ENCODE measurements around the gene FGF7.
A peak's percentile ranks its signal among the peaks of the same experiment; 100 is the strongest.
"Not testable (repeated sequence)": the region's sequence is repeated elsewhere in the genome, so short reads cannot be mapped to it uniquely, and the experiment has no call there.

Gene FGF7

DNA sequence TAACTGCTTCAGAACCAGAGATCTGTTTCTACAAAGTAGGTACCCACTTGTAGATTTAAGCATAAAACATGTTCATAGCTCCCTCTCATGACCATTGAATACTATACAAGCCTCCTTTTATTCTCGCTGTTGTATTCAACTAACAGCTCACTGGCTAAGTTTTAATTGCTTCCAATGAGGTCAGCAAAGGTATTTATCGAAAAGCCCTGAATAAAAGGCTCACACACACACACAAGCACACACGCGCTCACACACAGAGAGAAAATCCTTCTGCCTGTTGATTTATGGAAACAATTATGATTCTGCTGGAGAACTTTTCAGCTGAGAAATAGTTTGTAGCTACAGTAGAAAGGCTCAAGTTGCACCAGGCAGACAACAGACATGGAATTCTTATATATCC lies at the start of gene FGF7:
FGF7 (plus strand) TSS at position 222 of the 400 bp plus-strand sequence. CDS start 1,056 bp downstream, outside the sequence.
- no peak for DNase-seq

GRCh38 chr15:49379996-49380395 lies 43.0 kb upstream of the FGF7 start:
- no peak for DNase-seq

GRCh38 chr15:49380912-49381311 lies 42.1 kb upstream of the FGF7 start:
- no peak for DNase-seq

DNA sequence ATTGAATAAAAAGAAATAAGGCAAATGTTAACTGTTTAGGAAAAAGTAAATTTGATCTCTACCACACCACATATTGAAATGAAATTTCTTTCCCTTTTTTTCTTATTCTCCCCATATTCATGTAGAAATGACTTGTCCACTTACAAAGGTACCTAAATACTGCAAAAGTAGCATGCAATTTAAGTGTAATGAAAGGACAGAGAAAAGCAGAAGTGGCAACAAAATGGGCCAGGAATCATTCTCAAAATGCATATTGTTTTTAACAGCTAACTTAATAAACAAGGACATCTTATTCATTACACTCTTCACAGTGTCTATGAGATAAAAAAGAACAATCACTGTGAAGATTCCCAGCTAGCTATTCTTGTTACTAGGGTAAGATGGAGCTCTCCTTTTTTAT lies 40.6 kb upstream of the FGF7 start:
- DNase-seq: no peak

DNA sequence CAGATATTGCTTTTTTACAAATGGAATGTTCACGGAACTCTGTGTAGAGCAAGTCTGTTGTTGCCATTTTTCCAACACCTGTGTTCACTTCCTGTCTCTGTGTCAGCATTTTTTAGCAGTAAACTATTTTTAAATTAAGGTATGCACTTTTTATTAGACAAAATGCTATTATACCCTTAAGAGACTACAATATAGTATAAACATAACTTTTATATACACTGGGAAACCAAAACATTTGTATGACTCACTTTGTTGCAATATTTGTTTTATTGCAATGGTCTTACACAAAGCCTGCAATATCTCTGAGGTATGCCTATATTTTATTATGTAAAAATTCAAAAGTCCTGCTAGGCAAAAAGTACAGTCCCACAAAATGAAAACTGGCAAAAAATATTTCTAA lies 39.8 kb upstream of the FGF7 start:
- no peak for DNase-seq

DNA sequence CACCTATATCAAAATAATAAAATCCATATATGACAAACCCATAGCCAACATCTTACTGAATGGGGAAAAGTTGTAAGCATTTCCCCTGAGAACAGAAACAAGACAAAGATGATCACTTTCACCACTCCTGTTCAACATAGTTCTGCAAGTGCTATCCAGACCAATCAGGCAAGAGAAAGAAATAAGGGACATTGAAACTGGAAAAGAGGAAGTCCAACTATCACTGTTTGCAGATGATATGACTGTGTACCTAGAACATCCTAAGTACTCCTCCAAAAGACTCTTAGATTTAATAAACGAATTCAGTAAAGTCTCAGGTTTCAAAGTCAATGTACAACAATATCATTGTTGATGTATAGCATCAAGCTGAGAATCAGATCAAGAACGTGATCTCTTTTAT lies 35.6 kb upstream of the FGF7 start:
- no peak for DNase-seq

- DNase-seq: not testable (repeated sequence)
These were observed 20.3 kb upstream of the FGF7 start for GRCh38 chr15:49402515-49403296.

GRCh38 chr15:49406352-49407118 lies 16.5 kb upstream of the FGF7 start:
- no peak for DNase-seq

DNA sequence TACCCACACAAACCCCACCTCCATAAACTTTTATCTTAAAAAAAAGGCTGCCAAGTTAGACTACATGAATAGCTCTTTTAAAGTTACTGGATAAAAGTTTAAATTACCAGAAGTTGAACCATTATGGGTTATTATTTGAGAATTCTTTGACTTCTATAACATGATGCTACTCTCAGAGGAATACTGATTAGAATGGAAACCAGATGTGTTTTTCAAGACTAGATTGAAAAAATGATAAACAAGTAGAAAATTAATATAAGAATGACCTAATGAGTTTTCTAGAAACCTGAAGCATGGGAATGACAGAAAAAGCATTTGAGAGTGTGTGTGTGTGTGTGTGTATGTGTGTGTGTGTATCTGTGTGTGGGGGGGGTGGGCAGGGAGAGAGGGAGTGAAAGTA lies 12.4 kb upstream of the FGF7 start:
- no peak for DNase-seq

GRCh38 chr15:49412797-49413196 lies 10.2 kb upstream of the FGF7 start:
- DNase-seq: no peak

- DNase-seq: no peak
These were observed 7.9 kb upstream of the FGF7 start for GRCh38 chr15:49415149-49415548.

GRCh38 chr15:49415638-49416037 lies 7.4 kb upstream of the FGF7 start:
- no peak for DNase-seq

- no peak for DNase-seq
These were observed 4.2 kb upstream of the FGF7 start for GRCh38 chr15:49418811-49419210.

DNA sequence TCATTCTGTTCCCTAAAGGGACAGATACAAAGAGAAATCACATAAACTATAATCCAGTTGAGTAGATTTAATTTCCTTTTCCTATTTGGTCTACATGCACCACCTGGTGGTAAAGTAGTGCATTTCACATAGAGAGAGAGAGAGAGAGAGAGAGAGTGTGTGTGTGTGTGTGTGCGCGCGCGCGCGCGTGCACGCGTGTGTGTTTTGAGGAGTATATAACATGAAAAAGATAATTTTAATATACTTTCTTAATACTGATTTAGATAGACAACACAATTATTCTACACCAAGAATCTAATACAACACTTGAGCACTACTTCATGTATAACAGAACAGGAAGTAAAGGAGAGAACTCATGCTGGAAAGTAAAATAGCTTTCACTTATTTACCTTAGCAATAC lies 1.1 kb upstream of the FGF7 start:
- peak; percentile 1 for DNase-seq

GRCh38 chr15:49423901-49424550 lies 984 bp downstream of the FGF7 start:
- no peak for DNase-seq

- DNase-seq: no peak
These were observed 1.9 kb downstream of the FGF7 start for GRCh38 chr15:49424954-49425353.

DNA sequence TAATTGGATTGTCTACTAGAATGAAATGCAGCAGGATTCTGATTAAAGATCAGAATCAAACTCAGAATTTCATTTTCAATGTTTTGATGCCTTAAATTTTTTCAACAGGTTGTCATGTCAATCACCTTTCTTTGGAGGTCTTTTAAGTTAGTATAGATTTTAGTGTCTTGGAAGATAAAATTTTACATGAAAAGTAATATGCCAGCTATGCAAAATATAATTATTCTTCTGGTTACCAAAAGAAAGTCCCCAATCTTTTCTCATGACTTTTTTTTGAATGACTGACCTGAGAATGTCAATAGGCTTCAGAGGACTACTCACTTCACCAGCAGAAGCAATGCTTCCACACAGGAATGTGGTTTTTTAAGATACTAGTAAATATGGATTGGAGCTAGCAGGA lies 4.3 kb downstream of the FGF7 start:
- DNase-seq: no peak

- no peak for DNase-seq
These were observed 5.5 kb downstream of the FGF7 start for GRCh38 chr15:49428409-49429095.

DNA sequence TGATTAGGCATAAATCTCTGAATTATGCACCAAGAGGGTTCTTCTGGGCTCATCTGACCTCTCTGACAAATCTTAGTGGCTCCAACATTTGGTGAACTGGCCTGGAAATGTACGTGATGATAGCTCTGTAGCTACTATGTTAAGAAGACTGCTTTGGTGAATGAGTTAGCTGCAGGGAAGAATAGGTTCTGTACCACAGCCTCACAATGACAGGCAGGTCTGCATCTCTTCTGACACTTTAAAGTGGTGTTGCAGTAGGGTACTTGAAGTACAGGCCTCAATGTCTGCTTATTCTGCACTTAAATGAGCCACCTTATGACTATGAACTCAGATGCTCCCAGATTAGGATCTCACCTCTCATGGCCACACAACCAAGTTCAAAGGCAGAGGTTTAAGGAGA lies 7.0 kb downstream of the FGF7 start:
- DNase-seq: no peak

DNA sequence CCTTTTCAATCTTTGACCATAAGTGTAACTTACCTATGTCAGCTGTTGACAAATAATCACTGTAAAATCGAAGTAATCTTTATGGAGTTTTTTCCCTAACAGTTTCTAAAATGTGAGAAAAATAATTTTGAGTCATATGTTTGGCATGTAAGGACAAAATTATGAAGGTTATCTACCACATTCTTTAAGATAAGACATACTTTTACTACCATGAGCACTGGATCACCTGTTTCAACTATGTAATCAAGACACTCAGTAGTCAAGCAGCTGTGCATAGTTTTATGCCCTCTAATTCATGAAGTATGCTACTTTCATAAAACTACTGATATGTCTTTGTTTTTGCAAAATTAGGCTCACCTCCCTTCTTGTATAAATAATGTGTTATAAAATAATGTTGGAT lies 12.1 kb downstream of the FGF7 start:
- DNase-seq: no peak

GRCh38 chr15:49436751-49437150 lies 13.7 kb downstream of the FGF7 start:
- no peak for DNase-seq

DNA sequence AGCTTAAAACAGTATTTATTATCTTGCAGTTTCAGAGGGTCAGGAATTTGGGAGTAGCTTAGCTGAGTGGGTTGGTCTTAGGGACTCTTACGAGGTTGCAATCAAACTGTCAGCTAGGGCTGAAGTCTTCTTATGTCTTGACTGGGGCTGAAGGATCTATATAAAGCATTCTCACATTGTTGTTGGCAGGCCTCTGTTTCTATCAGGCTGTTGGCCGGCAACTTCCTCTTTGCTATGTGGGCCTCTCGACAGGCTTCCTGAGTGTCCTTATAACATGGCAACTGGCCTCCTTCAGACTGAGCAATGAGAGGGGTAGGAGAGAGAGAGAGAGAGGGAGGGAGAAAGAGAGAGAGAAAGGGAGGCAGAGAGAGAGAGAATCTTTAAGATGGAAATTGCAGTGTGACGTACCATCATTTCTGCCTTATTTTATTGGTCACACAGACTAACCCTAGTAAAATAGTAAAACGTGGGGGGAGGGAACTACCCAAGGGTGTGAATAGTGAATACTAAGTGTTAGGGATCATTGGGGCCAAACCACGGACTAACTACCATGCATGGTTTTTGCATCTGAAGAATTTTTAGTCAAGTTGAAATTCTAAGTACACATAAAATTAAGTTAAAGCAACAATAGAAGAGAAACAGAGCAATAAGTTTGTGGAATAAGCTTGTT lies 16.1 kb downstream of the FGF7 start:
- DNase-seq: no peak
